Osteoblast (primary cell): Measurements from ENCODE around the gene CD300LB. TPM values are rescaled to one million over a fixed set of nuclear protein-coding genes. Genes with fewer than 3 reads are reported as not detected.
A peak's percentile ranks its signal among the peaks of the same experiment; 100 is the strongest.

ENCODE experiments used
- DNase-seq: peaks from one replicate; pipeline ENCODE4 v3.0.0; 2011; ENCODE audit warnings: low spot score, mixed read lengths; ENCODE audit not compliant: insufficient read length; ENCODE audit errors: missing footprints
- H2AFZ ChIP-seq: 2 replicates; pipeline ENCODE4 v1.6.0; 2011; ENCODE audit warnings: mild to moderate bottlenecking, low read length
- H3K27ac ChIP-seq: 2 replicates; pipeline ENCODE4 v1.5.1; 2011; ENCODE audit warnings: mild to moderate bottlenecking, low read depth, low read length, moderate library complexity
- H3K27me3 ChIP-seq: 2 replicates; pipeline ENCODE4 v1.6.0; 2012; ENCODE audit warnings: mild to moderate bottlenecking, control low read depth, inconsistent platforms, low read length, moderate library complexity; ENCODE audit not compliant: insufficient read depth
- H3K36me3 ChIP-seq: 2 replicates; pipeline ENCODE4 v1.5.1; 2011; ENCODE audit warnings: mild to moderate bottlenecking, low read length, control low read depth, moderate library complexity; ENCODE audit not compliant: insufficient read depth
- H3K4me1 ChIP-seq: 2 replicates; pipeline ENCODE4 v1.5.1; 2011; ENCODE audit warnings: mild to moderate bottlenecking, low read length, control low read depth, moderate library complexity; ENCODE audit not compliant: insufficient read depth
- H3K4me2 ChIP-seq: 2 replicates; pipeline ENCODE4 v1.6.0; 2011; ENCODE audit warnings: mild to moderate bottlenecking, low read length; ENCODE audit not compliant: insufficient read depth
- H3K4me3 ChIP-seq: fragments of 200-600 bp; sonication (generic); 3 replicates; pipeline ENCODE4 v1.5.1; 2012; ENCODE audit warnings: mild to moderate bottlenecking, low read length, inconsistent platforms; ENCODE audit not compliant: insufficient read depth
- H3K79me2 ChIP-seq: 2 replicates; pipeline ENCODE4 v1.6.0; 2012; ENCODE audit warnings: mild to moderate bottlenecking, low read length, control low read depth, inconsistent platforms; ENCODE audit not compliant: insufficient read depth
- H3K9me3 ChIP-seq: 2 replicates; pipeline ENCODE4 v1.5.1; 2011; ENCODE audit warnings: low read depth, low read length, control low read depth
- H4K20me1 ChIP-seq: 2 replicates; pipeline ENCODE4 v1.6.0; 2012; ENCODE audit warnings: mild to moderate bottlenecking, low read length, control low read depth; ENCODE audit not compliant: insufficient read depth
- CTCF ChIP-seq: IDR thresholded peaks from 2 replicates; pipeline ENCODE4 v1.5.1; 2011; ENCODE audit warnings: mild to moderate bottlenecking, low read depth, low read length, moderate library complexity; ENCODE audit errors: extremely low read depth
- total RNA-seq: library from RNA; depleted of rRNA; stranded (reverse); fragments of >200 nt; gene quantifications from 2 replicates; pipeline ENCODE4 v1.2.3, GENCODE V29; 2012

The CD300LB gene
- total RNA-seq, 1 donor = not detected

GRCh38 chr17:74473294-74473693 is 58.0 kb downstream of the CD300LB start:
- H2AFZ ChIP-seq = no peak overlapping the region
- no peak for TF ChIP-seq CTCF
- no peaks in the 10 kb centered on the region for H3K4me1 ChIP-seq
- DNase-seq = peak; percentile 43
- H3K9me3 ChIP-seq = no peaks in the 10 kb centered on the region
- no peaks in the 10 kb centered on the region for H3K79me2 ChIP-seq
- H3K27me3 ChIP-seq = no peaks in the 10 kb centered on the region
- H3K36me3 ChIP-seq = no peaks in the 10 kb centered on the region
- no peak overlapping the region for H3K27ac ChIP-seq
- no peak overlapping the region for H3K4me2 ChIP-seq
- H4K20me1 ChIP-seq = no peaks in the 10 kb centered on the region
- H3K4me3 ChIP-seq = no peak overlapping the region

GRCh38 chr17:74472890-74473289 is 58.4 kb downstream of the CD300LB start:
- H3K36me3 ChIP-seq = no peaks in the 10 kb centered on the region
- no peaks in the 10 kb centered on the region for H3K4me1 ChIP-seq
- peak; percentile 32 for DNase-seq
- no peaks in the 10 kb centered on the region for H3K27me3 ChIP-seq
- H3K4me2 ChIP-seq = no peak overlapping the region
- H3K4me3 ChIP-seq = no peak overlapping the region
- no peaks in the 10 kb centered on the region for H3K9me3 ChIP-seq
- H4K20me1 ChIP-seq = no peaks in the 10 kb centered on the region
- H3K27ac ChIP-seq = no peak overlapping the region
- no peaks in the 10 kb centered on the region for H3K79me2 ChIP-seq
- no peak for TF ChIP-seq CTCF
- H2AFZ ChIP-seq = no peak overlapping the region

GRCh38 chr17:74471341-74471740 is 59.9 kb downstream of the CD300LB start:
- no peaks in the 10 kb centered on the region for H3K9me3 ChIP-seq
- no peak overlapping the region for H3K27ac ChIP-seq
- H4K20me1 ChIP-seq = no peaks in the 10 kb centered on the region
- H3K79me2 ChIP-seq = no peaks in the 10 kb centered on the region
- H3K4me1 ChIP-seq = no peaks in the 10 kb centered on the region
- no peaks in the 10 kb centered on the region for H3K36me3 ChIP-seq
- peak; percentile 4 for DNase-seq
- no peak overlapping the region for H3K4me2 ChIP-seq
- TF ChIP-seq CTCF = no peak
- H3K27me3 ChIP-seq = no peaks in the 10 kb centered on the region
- no peak overlapping the region for H2AFZ ChIP-seq
- no peak overlapping the region for H3K4me3 ChIP-seq

Other genes with a start within 250 kb of the CD300LB start
- gene KIF19, start 205.2 kb downstream of the CD300LB start, total RNA-seq = not detected in 2 replicates
- not detected in 2 replicates for gene BTBD17, start 169.6 kb downstream of the CD300LB start, total RNA-seq
- gene GPR142, start 164.0 kb downstream of the CD300LB start, total RNA-seq = not detected in 2 replicates
- 2.9 and 6.8 TPM in 2 replicates for gene GPRC5C, start 99.4 kb downstream of the CD300LB start, total RNA-seq
- not detected in 2 replicates for gene CD300A, start 64.8 kb downstream of the CD300LB start, total RNA-seq
- under 0.01 TPM in 1 of 2 replicates, not detected in the other for gene CD300C, start 14.6 kb upstream of the CD300LB start, total RNA-seq
- gene CD300H, start 36.0 kb upstream of the CD300LB start, total RNA-seq = not detected in 2 replicates
- not detected in 2 replicates for gene CD300LD, start 60.8 kb upstream of the CD300LB start, total RNA-seq
- under 0.01 TPM in 1 of 2 replicates, not detected in the other for gene CD300E, start 92.3 kb upstream of the CD300LB start, total RNA-seq
- not detected in 2 replicates for gene CD300LF, start 181.4 kb upstream of the CD300LB start, total RNA-seq
- gene RAB37, start 205.8 kb upstream of the CD300LB start, total RNA-seq = under 0.01 and 0.36 TPM in 2 replicates
- 15.9 and 22.1 TPM in 2 replicates for gene NHERF1, start 217.2 kb upstream of the CD300LB start, total RNA-seq
- 33.0 and 35.1 TPM in 2 replicates for gene NAT9, start 244.9 kb upstream of the CD300LB start, total RNA-seq